ENCODE data around the gene CAMK2D. TPM values are rescaled to one million over a fixed set of nuclear protein-coding genes. Genes with fewer than 3 reads are reported as not detected.

The CAMK2D gene
- total RNA-seq, 1 donor = 207 TPM

DNA sequence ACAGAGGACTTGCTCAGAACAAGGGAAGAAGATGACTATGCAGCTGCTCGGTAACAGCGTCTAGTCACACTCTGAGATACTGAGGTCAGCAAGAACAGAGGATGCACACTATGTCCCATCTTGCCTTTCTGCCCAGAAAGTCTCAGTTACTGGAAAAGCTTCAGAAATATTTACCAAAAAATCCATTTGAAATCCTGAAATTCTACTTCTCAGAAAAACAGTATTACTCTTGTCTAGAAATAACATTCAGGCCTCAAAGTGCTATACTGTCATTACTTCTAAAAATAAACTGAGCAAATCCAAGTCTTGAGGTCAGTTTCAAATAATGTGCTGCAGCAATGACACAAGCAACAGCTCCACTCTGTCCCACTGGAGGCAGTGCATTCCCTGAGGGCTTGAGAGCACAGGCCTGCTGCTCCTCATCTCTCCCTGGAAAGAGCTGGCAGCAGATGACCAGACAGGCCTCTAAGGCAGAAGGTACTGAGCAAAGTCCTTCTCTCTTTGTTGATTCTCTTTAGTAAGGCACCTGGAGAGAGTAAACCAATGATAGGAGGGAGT, 76.9 kb downstream of the CAMK2D start:
- H3K27me3 ChIP-seq (ENCODE audit: insufficient read depth, low read length) = no peaks in the 10 kb centered on the region
- peak overlapping the region; percentile 74 for H3K27ac ChIP-seq (ENCODE audit: low read depth, low read length)
- H3K79me2 ChIP-seq (ENCODE audit: insufficient read depth, low read length) = peaks cover 76% of the 10 kb centered on the region
- no peak overlapping the region for H2AFZ ChIP-seq (ENCODE audit: low read length)
- peaks cover 51% of the 10 kb centered on the region for H3K4me1 ChIP-seq (ENCODE audit: insufficient read depth, low read length)
- H4K20me1 ChIP-seq (ENCODE audit: insufficient read depth, low read length) = peaks cover 7% of the 10 kb centered on the region
- TF ChIP-seq, protein P1, sequence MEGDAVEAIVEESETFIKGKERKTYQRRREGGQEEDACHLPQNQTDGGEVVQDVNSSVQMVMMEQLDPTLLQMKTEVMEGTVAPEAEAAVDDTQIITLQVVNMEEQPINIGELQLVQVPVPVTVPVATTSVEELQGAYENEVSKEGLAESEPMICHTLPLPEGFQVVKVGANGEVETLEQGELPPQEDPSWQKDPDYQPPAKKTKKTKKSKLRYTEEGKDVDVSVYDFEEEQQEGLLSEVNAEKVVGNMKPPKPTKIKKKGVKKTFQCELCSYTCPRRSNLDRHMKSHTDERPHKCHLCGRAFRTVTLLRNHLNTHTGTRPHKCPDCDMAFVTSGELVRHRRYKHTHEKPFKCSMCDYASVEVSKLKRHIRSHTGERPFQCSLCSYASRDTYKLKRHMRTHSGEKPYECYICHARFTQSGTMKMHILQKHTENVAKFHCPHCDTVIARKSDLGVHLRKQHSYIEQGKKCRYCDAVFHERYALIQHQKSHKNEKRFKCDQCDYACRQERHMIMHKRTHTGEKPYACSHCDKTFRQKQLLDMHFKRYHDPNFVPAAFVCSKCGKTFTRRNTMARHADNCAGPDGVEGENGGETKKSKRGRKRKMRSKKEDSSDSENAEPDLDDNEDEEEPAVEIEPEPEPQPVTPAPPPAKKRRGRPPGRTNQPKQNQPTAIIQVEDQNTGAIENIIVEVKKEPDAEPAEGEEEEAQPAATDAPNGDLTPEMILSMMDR (IDR thresholded peaks at IDR 0.05; ENCODE audit: extremely low read depth, low read depth, low read length) = peak; percentile 50
- peaks cover 4% of the 10 kb centered on the region for H3K36me3 ChIP-seq (ENCODE audit: insufficient read depth, low read length)
- H3K4me2 ChIP-seq (ENCODE audit: insufficient read depth, low read length) = peak overlapping the region; percentile 29
- no peaks in the 10 kb centered on the region for H3K9me3 ChIP-seq (ENCODE audit: low read depth, low read length)
- peak; percentile 74 for DNase-seq (ENCODE audit: insufficient read length, low spot score, missing footprints)
- no peak overlapping the region for H3K4me3 ChIP-seq (ENCODE audit: insufficient read depth, low read length)

GRCh38 chr4:113682730-113683537, 78.6 kb downstream of the CAMK2D start:
- peaks cover 78% of the 10 kb centered on the region for H3K79me2 ChIP-seq (ENCODE audit: insufficient read depth, low read length)
- no peak overlapping the region for H2AFZ ChIP-seq (ENCODE audit: low read length)
- peaks cover 51% of the 10 kb centered on the region for H3K4me1 ChIP-seq (ENCODE audit: insufficient read depth, low read length)
- no peak overlapping the region for H3K4me3 ChIP-seq (ENCODE audit: insufficient read depth, low read length)
- H3K27me3 ChIP-seq (ENCODE audit: insufficient read depth, low read length) = no peaks in the 10 kb centered on the region
- peak overlapping the region; percentile 74 for H3K27ac ChIP-seq (ENCODE audit: low read depth, low read length)
- peak overlapping the region; percentile 24 for H3K4me2 ChIP-seq (ENCODE audit: insufficient read depth, low read length)
- H4K20me1 ChIP-seq (ENCODE audit: insufficient read depth, low read length) = peaks cover 4% of the 10 kb centered on the region
- H3K36me3 ChIP-seq (ENCODE audit: insufficient read depth, low read length) = peaks cover 4% of the 10 kb centered on the region
- TF ChIP-seq, protein P1 (IDR thresholded peaks at IDR 0.05; ENCODE audit: extremely low read depth, low read depth, low read length) = no peak
- H3K9me3 ChIP-seq (ENCODE audit: low read depth, low read length) = no peaks in the 10 kb centered on the region
- no peak for DNase-seq (ENCODE audit: insufficient read length, low spot score, missing footprints)

- peak overlapping the region; percentile 15 for H3K27ac ChIP-seq (ENCODE audit: low read depth, low read length)
- no peak overlapping the region for H3K4me2 ChIP-seq (ENCODE audit: insufficient read depth, low read length)
- H3K4me1 ChIP-seq (ENCODE audit: insufficient read depth, low read length) = peaks cover 49% of the 10 kb centered on the region
- no peaks in the 10 kb centered on the region for H3K9me3 ChIP-seq (ENCODE audit: low read depth, low read length)
- H2AFZ ChIP-seq (ENCODE audit: low read length) = no peak overlapping the region
- TF ChIP-seq, protein P1 (IDR thresholded peaks at IDR 0.05; ENCODE audit: extremely low read depth, low read depth, low read length) = no peak
- no peaks in the 10 kb centered on the region for H3K36me3 ChIP-seq (ENCODE audit: insufficient read depth, low read length)
- H3K4me3 ChIP-seq (ENCODE audit: insufficient read depth, low read length) = no peak overlapping the region
- no peak for DNase-seq (ENCODE audit: insufficient read length, low spot score, missing footprints)
- H3K27me3 ChIP-seq (ENCODE audit: insufficient read depth, low read length) = no peaks in the 10 kb centered on the region
- H4K20me1 ChIP-seq (ENCODE audit: insufficient read depth, low read length) = peaks cover 5% of the 10 kb centered on the region
- H3K79me2 ChIP-seq (ENCODE audit: insufficient read depth, low read length) = peaks cover 88% of the 10 kb centered on the region
Observed at GRCh38 chr4:113678641-113679040, 82.9 kb downstream of the CAMK2D start.

- Histone ChIP-seq H3K4me1 (ENCODE audit: insufficient read depth, low read length) (peaks cover 45% of the 10 kb centered on the region), H2AFZ (ENCODE audit: low read length) (no peak overlapping the region), H3K4me3 (ENCODE audit: insufficient read depth, low read length) (no peak overlapping the region), H3K27ac (ENCODE audit: low read depth, low read length) (peak overlapping the region; percentile 12), H3K9me3 (ENCODE audit: low read depth, low read length) (no peaks in the 10 kb centered on the region), H4K20me1 (ENCODE audit: insufficient read depth, low read length) (peaks cover 10% of the 10 kb centered on the region), H3K36me3 (ENCODE audit: insufficient read depth, low read length) (no peaks in the 10 kb centered on the region), H3K4me2 (ENCODE audit: insufficient read depth, low read length) (peak overlapping the region; percentile 11), H3K27me3 (ENCODE audit: insufficient read depth, low read length) (no peaks in the 10 kb centered on the region), H3K79me2 (ENCODE audit: insufficient read depth, low read length) (peaks cover 91% of the 10 kb centered on the region)
- no peak for DNase-seq (ENCODE audit: insufficient read length, low spot score, missing footprints)
- TF ChIP-seq, protein P1 (IDR thresholded peaks at IDR 0.05; ENCODE audit: extremely low read depth, low read depth, low read length) = no peak
Observed at GRCh38 chr4:113677325-113677724, 84.2 kb downstream of the CAMK2D start.

Measured in osteoblast (primary cell).